ENCODE measurements around the gene HLTF.

HLTF gene

GRCh38 chr3:149089395-149089794, 3.1 kb upstream of the HLTF start:
- DNase-seq (ENCODE audit: low read depth): no peak

GRCh38 chr3:149087208-149087607, 875 bp upstream of the HLTF start:
- no peak for DNase-seq (ENCODE audit: low read depth)

GRCh38 chr3:149085828-149086231, 503 bp downstream of the HLTF start:
- peak; percentile 21 for DNase-seq (ENCODE audit: low read depth)

- no peak for DNase-seq (ENCODE audit: low read depth)
Observed at GRCh38 chr3:149081772-149082171, 4.6 kb downstream of the HLTF start.

GRCh38 chr3:149080699-149081091, 5.6 kb downstream of the HLTF start:
- peak; percentile 83 for DNase-seq (ENCODE audit: low read depth)

- DNase-seq (ENCODE audit: low read depth): peak; percentile 60
Observed at GRCh38 chr3:149080011-149080698, 6.2 kb downstream of the HLTF start.

GRCh38 chr3:149077628-149078027, 8.7 kb downstream of the HLTF start:
- peak; percentile 96 for DNase-seq (ENCODE audit: low read depth)

- DNase-seq (ENCODE audit: low read depth): peak; percentile 29
Observed at GRCh38 chr3:149067883-149068282, 18.4 kb downstream of the HLTF start.

- peak; percentile 53 for DNase-seq (ENCODE audit: low read depth)
Observed at GRCh38 chr3:149061776-149062175, 24.6 kb downstream of the HLTF start.

GRCh38 chr3:149058602-149059001, 27.7 kb downstream of the HLTF start:
- no peak for DNase-seq (ENCODE audit: low read depth)

GRCh38 chr3:149058198-149058597, 28.1 kb downstream of the HLTF start:
- DNase-seq (ENCODE audit: low read depth): no peak

GRCh38 chr3:149055575-149055974, 30.8 kb downstream of the HLTF start:
- no peak for DNase-seq (ENCODE audit: low read depth)

GRCh38 chr3:149044339-149045083, 41.8 kb downstream of the HLTF start:
- DNase-seq (ENCODE audit: low read depth): no peak

- DNase-seq (ENCODE audit: low read depth): peak; percentile 41
Observed at GRCh38 chr3:149042789-149043386, 43.4 kb downstream of the HLTF start.

GRCh38 chr3:149038322-149038721, 48.0 kb downstream of the HLTF start:
- no peak for DNase-seq (ENCODE audit: low read depth)

GRCh38 chr3:149037684-149038083, 48.6 kb downstream of the HLTF start:
- no peak for DNase-seq (ENCODE audit: low read depth)

GRCh38 chr3:149031096-149031495, 55.2 kb downstream of the HLTF start:
- DNase-seq (ENCODE audit: low read depth): no peak

- DNase-seq (ENCODE audit: low read depth): no peak
Observed at GRCh38 chr3:149026718-149027117, 59.6 kb downstream of the HLTF start.

GRCh38 chr3:149023951-149024350, 62.4 kb downstream of the HLTF start:
- no peak for DNase-seq (ENCODE audit: low read depth)

- no peak for DNase-seq (ENCODE audit: low read depth)
Observed at GRCh38 chr3:149021830-149022229, 64.5 kb downstream of the HLTF start.

GRCh38 chr3:149020839-149021252, 65.5 kb downstream of the HLTF start:
- no peak for DNase-seq (ENCODE audit: low read depth)

GRCh38 chr3:149020196-149020838, 66.0 kb downstream of the HLTF start:
- DNase-seq (ENCODE audit: low read depth): no peak

GRCh38 chr3:149019580-149019979, 66.8 kb downstream of the HLTF start:
- no peak for DNase-seq (ENCODE audit: low read depth)

Data from amniotic epithelial cell (primary cell).